Measurements from ENCODE around the gene SLCO1B3.

Gene SLCO1B3

DNA sequence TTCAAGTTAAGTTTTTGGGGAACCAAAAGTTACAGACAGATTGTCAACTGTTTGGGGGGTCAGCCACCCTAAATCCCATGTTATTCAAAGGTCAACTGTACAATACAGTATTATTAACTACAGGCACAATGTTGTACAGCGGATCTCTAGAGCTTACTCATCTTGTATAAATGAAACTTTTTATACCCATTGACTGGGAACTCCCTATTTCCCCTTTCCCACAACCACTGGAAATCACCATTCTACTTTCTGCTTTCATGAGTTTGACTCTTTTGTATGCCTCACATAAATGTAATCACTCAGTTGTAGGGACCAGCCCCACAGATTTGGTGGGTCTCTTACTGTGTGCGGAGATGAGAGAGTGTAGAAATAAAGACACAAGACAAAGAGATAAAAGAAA is 57.8 kb downstream of the SLCO1B3 start:
- Histone ChIP-seq H3K4me1 (ENCODE audit: control insufficient read depth, insufficient read depth, low read length, poor library complexity, severe bottlenecking) (no peaks in the 10 kb centered on the region), H3K27ac (ENCODE audit: low read depth, low read length, severe bottlenecking) (no peak overlapping the region), H3K36me3 (ENCODE audit: control insufficient read depth, insufficient read depth, low read length) (no peaks in the 10 kb centered on the region), H3K9me3 (ENCODE audit: control insufficient read depth, low read length) (no peaks in the 10 kb centered on the region), H3K4me3 (ENCODE audit: extremely low read depth, insufficient read depth, low read length, poor library complexity, severe bottlenecking) (no peak overlapping the region)
- 83% methylated on average over 1 of the region's 2 CpGs; no CpG with 5 or more reads in 1 of the 2 experiments for WGBS, 2 experiments (ENCODE audit: insufficient coverage in 2 of 2)

GRCh38 chr12:20883288-20883687 is 72.8 kb downstream of the SLCO1B3 start:
- Histone ChIP-seq H3K4me3 (ENCODE audit: extremely low read depth, insufficient read depth, low read length, poor library complexity, severe bottlenecking) (no peak overlapping the region), H3K4me1 (ENCODE audit: control insufficient read depth, insufficient read depth, low read length, poor library complexity, severe bottlenecking) (no peaks in the 10 kb centered on the region), H3K9me3 (ENCODE audit: control insufficient read depth, low read length) (no peaks in the 10 kb centered on the region), H3K36me3 (ENCODE audit: control insufficient read depth, insufficient read depth, low read length) (no peaks in the 10 kb centered on the region), H3K27ac (ENCODE audit: low read depth, low read length, severe bottlenecking) (no peak overlapping the region)

DNA sequence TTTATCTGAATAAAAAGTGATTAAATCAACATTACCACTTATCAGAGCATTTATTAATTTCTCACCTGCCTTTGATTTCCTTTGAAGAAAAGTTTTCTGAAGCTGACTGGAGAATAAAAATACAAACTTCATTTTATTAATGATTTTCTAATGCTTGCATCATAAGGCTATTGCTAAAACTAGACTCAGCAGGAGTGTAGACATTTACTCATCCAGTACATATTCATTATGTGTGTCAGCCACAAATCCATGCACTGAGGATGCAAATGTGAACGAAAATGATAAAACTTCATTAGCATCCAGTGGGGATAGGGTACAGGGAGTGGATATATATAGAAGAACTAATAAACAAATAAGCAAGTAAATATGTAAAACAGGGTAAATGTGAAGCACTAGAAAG is 74.6 kb downstream of the SLCO1B3 start:
- no peaks in the 10 kb centered on the region for H3K9me3 ChIP-seq (ENCODE audit: control insufficient read depth, low read length)
- WGBS, 2 experiments (ENCODE audit: insufficient coverage in 2 of 2) = no CpG with 5 or more reads among the region's 1 CpG
- no peaks in the 10 kb centered on the region for H3K4me1 ChIP-seq (ENCODE audit: control insufficient read depth, insufficient read depth, low read length, poor library complexity, severe bottlenecking)
- H3K4me3 ChIP-seq (ENCODE audit: extremely low read depth, insufficient read depth, low read length, poor library complexity, severe bottlenecking) = no peak overlapping the region
- H3K36me3 ChIP-seq (ENCODE audit: control insufficient read depth, insufficient read depth, low read length) = no peaks in the 10 kb centered on the region
- H3K27ac ChIP-seq (ENCODE audit: low read depth, low read length, severe bottlenecking) = no peak overlapping the region

GRCh38 chr12:20885552-20885951 is 75.0 kb downstream of the SLCO1B3 start:
- WGBS, 2 experiments (ENCODE audit: insufficient coverage in 2 of 2) = 85 to 94% methylated on average over 2 of the region's 2 CpGs
- no peaks in the 10 kb centered on the region for H3K9me3 ChIP-seq (ENCODE audit: control insufficient read depth, low read length)
- H3K4me1 ChIP-seq (ENCODE audit: control insufficient read depth, insufficient read depth, low read length, poor library complexity, severe bottlenecking) = no peaks in the 10 kb centered on the region
- no peak overlapping the region for H3K27ac ChIP-seq (ENCODE audit: low read depth, low read length, severe bottlenecking)
- H3K36me3 ChIP-seq (ENCODE audit: control insufficient read depth, insufficient read depth, low read length) = no peaks in the 10 kb centered on the region
- no peak overlapping the region for H3K4me3 ChIP-seq (ENCODE audit: extremely low read depth, insufficient read depth, low read length, poor library complexity, severe bottlenecking)

GRCh38 chr12:20917269-20917668 is 106.8 kb downstream of the SLCO1B3 start:
- Histone ChIP-seq H3K36me3 (ENCODE audit: control insufficient read depth, insufficient read depth, low read length) (no peaks in the 10 kb centered on the region), H3K27ac (ENCODE audit: low read depth, low read length, severe bottlenecking) (no peak overlapping the region), H3K4me1 (ENCODE audit: control insufficient read depth, insufficient read depth, low read length, poor library complexity, severe bottlenecking) (no peaks in the 10 kb centered on the region), H3K4me3 (ENCODE audit: extremely low read depth, insufficient read depth, low read length, poor library complexity, severe bottlenecking) (no peak overlapping the region), H3K9me3 (ENCODE audit: control insufficient read depth, low read length) (no peaks in the 10 kb centered on the region)
- 82 to 86% methylated on average over 5 to 6 of the region's 6 CpGs for WGBS, 2 experiments (ENCODE audit: insufficient coverage in 2 of 2)

DNA sequence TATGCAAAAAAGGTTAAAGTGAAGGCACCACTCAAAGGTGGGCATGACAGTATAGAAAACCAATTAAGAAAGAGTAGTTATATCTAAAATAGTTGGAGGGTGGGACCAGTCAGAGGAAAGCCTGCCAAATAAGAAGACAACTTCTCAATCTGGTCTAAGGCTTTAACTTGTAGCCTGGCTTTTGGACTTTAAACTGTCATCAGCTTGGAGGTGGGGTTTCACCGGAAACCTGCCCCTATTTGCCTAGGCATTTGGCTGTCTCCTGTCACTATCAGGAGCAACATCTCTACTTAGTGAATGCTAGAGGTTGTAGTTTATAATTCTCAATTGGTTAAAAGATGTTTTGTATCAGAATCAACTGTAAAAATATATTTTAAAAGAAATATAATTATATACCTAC is 107.3 kb downstream of the SLCO1B3 start:
- WGBS, 2 experiments (ENCODE audit: insufficient coverage in 2 of 2) = 100% methylated on average over 1 of the region's 1 CpG; no CpG with 5 or more reads in 1 of the 2 experiments
- Histone ChIP-seq H3K4me1 (ENCODE audit: control insufficient read depth, insufficient read depth, low read length, poor library complexity, severe bottlenecking) (no peaks in the 10 kb centered on the region), H3K4me3 (ENCODE audit: extremely low read depth, insufficient read depth, low read length, poor library complexity, severe bottlenecking) (no peak overlapping the region), H3K9me3 (ENCODE audit: control insufficient read depth, low read length) (no peaks in the 10 kb centered on the region), H3K36me3 (ENCODE audit: control insufficient read depth, insufficient read depth, low read length) (no peaks in the 10 kb centered on the region), H3K27ac (ENCODE audit: low read depth, low read length, severe bottlenecking) (no peak overlapping the region)

DNA sequence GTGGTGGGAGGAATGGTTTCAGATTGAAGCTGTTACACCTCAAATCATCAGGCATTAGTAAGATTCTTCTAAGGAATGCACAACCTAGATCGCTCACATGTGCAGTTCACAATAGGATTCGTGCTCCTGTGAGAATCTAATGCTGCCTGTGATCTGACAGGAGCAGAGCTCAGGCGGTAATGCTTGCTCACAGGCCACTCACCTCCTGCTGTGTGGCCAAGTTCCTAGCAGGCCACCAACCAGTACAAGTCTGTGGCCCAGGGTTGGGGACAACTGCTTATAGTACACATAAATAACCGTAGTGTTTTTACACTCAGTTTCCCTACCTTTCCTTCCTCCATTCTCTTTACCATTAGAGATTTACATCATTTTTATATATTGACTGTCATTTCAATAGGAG is 121.4 kb downstream of the SLCO1B3 start:
- Histone ChIP-seq H3K4me1 (ENCODE audit: control insufficient read depth, insufficient read depth, low read length, poor library complexity, severe bottlenecking) (no peaks in the 10 kb centered on the region), H3K4me3 (ENCODE audit: extremely low read depth, insufficient read depth, low read length, poor library complexity, severe bottlenecking) (no peak overlapping the region), H3K36me3 (ENCODE audit: control insufficient read depth, insufficient read depth, low read length) (no peaks in the 10 kb centered on the region), H3K9me3 (ENCODE audit: control insufficient read depth, low read length) (no peaks in the 10 kb centered on the region), H3K27ac (ENCODE audit: low read depth, low read length, severe bottlenecking) (no peak overlapping the region)
- WGBS, 2 experiments (ENCODE audit: insufficient coverage in 2 of 2) = 73% methylated on average over 3 to 4 of the region's 4 CpGs

DNA sequence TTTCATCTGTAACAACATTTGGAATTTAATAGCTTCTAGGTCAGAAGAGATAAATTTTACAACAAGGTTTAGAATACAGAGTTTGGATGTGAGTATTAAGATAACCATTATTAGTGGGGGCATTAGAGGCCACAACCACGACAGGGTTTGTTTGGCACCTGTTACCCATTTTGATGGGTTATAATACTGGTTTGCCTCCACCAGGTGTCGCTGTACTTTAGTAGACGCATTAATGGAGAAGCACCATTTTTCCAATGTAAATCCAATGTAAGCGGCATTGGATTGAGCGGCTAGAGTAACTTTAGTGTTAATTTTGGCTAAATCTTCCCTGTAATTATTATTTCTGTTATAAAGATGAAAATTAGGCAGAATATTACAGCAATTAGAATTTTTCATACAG is 136.2 kb downstream of the SLCO1B3 start:
- Histone ChIP-seq H3K36me3 (ENCODE audit: control insufficient read depth, insufficient read depth, low read length) (no peaks in the 10 kb centered on the region), H3K27ac (ENCODE audit: low read depth, low read length, severe bottlenecking) (no peak overlapping the region), H3K9me3 (ENCODE audit: control insufficient read depth, low read length) (no peaks in the 10 kb centered on the region), H3K4me1 (ENCODE audit: control insufficient read depth, insufficient read depth, low read length, poor library complexity, severe bottlenecking) (no peaks in the 10 kb centered on the region), H3K4me3 (ENCODE audit: extremely low read depth, insufficient read depth, low read length, poor library complexity, severe bottlenecking) (no peak overlapping the region)
- WGBS, 2 experiments (ENCODE audit: insufficient coverage in 2 of 2) = 13 to 60% methylated on average over 1 to 3 of the region's 5 CpGs

DNA sequence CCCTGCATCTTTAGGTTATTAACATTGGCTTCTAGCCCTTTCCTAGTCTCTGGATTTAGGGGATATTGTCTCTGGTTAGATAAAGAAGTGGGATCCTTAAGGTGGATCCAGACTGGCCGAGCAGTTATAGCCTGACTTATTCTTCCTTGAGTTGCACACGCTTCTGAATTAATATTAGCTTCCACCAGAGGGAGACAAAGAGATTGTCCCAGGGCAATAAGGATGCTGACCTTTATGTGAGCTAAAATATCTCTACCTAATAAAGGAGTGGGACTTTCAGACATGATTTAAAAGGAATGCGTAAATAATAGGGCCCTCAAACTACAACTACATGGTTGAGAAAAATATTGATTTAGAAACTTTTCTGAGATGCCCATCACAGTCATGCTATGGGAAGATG is 139.7 kb downstream of the SLCO1B3 start:
- WGBS, 2 experiments (ENCODE audit: insufficient coverage in 2 of 2) = no CpG with 5 or more reads among the region's 3 CpGs
- H3K9me3 ChIP-seq (ENCODE audit: control insufficient read depth, low read length) = no peaks in the 10 kb centered on the region
- H3K4me3 ChIP-seq (ENCODE audit: extremely low read depth, insufficient read depth, low read length, poor library complexity, severe bottlenecking) = no peak overlapping the region
- H3K4me1 ChIP-seq (ENCODE audit: control insufficient read depth, insufficient read depth, low read length, poor library complexity, severe bottlenecking) = no peaks in the 10 kb centered on the region
- H3K27ac ChIP-seq (ENCODE audit: low read depth, low read length, severe bottlenecking) = no peak overlapping the region
- H3K36me3 ChIP-seq (ENCODE audit: control insufficient read depth, insufficient read depth, low read length) = no peaks in the 10 kb centered on the region

DNA sequence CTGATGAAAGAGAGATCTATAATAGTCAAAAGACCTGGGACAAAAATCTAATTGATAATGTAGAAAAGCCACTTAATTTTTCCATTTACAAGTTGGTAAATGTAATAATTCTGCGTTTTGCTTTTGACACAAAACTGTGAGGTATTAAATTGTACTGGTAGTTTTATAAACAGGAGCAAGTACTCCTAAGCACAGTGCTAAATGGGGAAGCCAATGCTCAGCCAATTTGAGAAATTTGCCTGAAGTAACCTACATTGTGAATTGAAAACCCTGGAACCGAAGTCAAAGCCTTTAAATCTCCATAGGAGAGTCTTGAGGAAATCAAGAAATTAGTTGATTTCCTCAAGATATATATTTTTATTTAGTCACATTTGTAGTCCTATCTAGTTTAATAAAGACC is 152.8 kb downstream of the SLCO1B3 start:
- H3K4me3 ChIP-seq (ENCODE audit: extremely low read depth, insufficient read depth, low read length, poor library complexity, severe bottlenecking) = no peak overlapping the region
- H3K27ac ChIP-seq (ENCODE audit: low read depth, low read length, severe bottlenecking) = no peak overlapping the region
- H3K4me1 ChIP-seq (ENCODE audit: control insufficient read depth, insufficient read depth, low read length, poor library complexity, severe bottlenecking) = no peaks in the 10 kb centered on the region
- no peaks in the 10 kb centered on the region for H3K9me3 ChIP-seq (ENCODE audit: control insufficient read depth, low read length)
- 100% methylated on average over 1 of the region's 2 CpGs; no CpG with 5 or more reads in 1 of the 2 experiments for WGBS, 2 experiments (ENCODE audit: insufficient coverage in 2 of 2)
- H3K36me3 ChIP-seq (ENCODE audit: control insufficient read depth, insufficient read depth, low read length) = no peaks in the 10 kb centered on the region

DNA sequence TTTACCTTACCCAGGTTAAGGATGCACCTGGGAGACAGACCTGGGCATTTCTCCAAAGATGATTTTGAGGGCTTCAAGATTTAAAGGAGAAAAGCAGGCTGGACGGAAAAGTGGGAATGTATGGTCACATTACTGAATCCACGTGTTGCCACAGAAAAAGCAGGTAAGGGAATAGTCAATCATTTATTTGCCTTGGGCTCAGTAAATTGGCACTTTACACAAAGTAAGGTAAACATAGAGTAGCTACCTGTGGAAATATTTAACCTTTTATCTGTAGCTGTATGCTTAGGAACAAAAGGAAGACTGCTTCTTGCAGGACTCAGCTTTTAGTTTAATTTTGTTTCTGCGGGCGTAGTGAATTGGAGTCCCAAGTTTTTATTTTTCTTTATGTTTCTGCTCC is 153.3 kb downstream of the SLCO1B3 start:
- no peaks in the 10 kb centered on the region for H3K4me1 ChIP-seq (ENCODE audit: control insufficient read depth, insufficient read depth, low read length, poor library complexity, severe bottlenecking)
- H3K4me3 ChIP-seq (ENCODE audit: extremely low read depth, insufficient read depth, low read length, poor library complexity, severe bottlenecking) = no peak overlapping the region
- no peaks in the 10 kb centered on the region for H3K36me3 ChIP-seq (ENCODE audit: control insufficient read depth, insufficient read depth, low read length)
- H3K27ac ChIP-seq (ENCODE audit: low read depth, low read length, severe bottlenecking) = no peak overlapping the region
- H3K9me3 ChIP-seq (ENCODE audit: control insufficient read depth, low read length) = no peaks in the 10 kb centered on the region
- 83 to 100% methylated on average over 2 of the region's 4 CpGs for WGBS, 2 experiments (ENCODE audit: insufficient coverage in 2 of 2)
